Muscle layer of duodenum (tissue), 2 donors: ENCODE results near the gene OR6M1.

Experiments used
- H3K27ac ChIP-seq: one replicate; pipeline ENCODE4 v1.7.0; 2013; ENCODE audit warnings: mild to moderate bottlenecking, low read length
- H3K27me3 ChIP-seq: one replicate; pipeline ENCODE4 v1.7.0; 2013; ENCODE audit warnings: low read depth, mild to moderate bottlenecking, control low read depth, low read length
- H3K36me3 ChIP-seq, 2 donors: one replicate each; pipeline ENCODE4 v1.7.0; 2013; ENCODE audit warnings: low read length in 2 of 2, control low read depth in 1 of 2, mild to moderate bottlenecking in 1 of 2; ENCODE audit not compliant: insufficient read depth in 2 of 2, control insufficient read depth in 1 of 2
- H3K4me1 ChIP-seq, 2 donors: one replicate each; pipeline ENCODE4 v1.7.0; 2013; ENCODE audit warnings: low read length in 2 of 2, mild to moderate bottlenecking in 2 of 2, control low read depth in 1 of 2, moderate library complexity in 1 of 2; ENCODE audit not compliant: insufficient read depth in 2 of 2, control insufficient read depth in 1 of 2
- H3K4me3 ChIP-seq, 2 donors: one replicate each; pipeline ENCODE4 v1.7.0; 2013; ENCODE audit warnings: low read length in 2 of 2, low read depth in 1 of 2, mild to moderate bottlenecking in 1 of 2
- H3K9me3 ChIP-seq, 2 donors: one replicate each; pipeline ENCODE4 v1.7.0; 2013; ENCODE audit warnings: low read length in 2 of 2, control low read depth in 1 of 2, mild to moderate bottlenecking in 1 of 2; ENCODE audit not compliant: control insufficient read depth in 1 of 2
- donor health status: healthy.

The OR6M1 gene

DNA sequence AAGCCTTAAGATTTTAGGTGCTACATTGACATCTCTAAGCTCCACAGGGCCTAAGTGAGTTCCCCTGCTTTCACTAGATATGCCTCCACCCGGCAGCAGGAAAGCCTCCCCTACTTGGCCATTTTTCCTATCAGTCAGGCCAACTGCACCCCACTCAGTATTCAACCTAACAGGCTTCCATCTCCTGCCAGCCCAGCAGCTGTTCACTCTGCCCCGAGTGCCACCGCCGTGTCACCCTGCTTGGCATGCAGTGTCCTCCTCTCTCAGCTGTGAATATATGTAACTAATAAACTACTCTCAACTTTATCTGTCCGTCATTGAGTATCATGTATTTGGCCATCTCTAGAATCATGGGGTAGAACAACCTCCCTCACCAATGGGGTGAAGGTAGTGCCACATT, 9.0 kb upstream of the OR6M1 start:
- Histone ChIP-seq H3K4me3 (no peak overlapping the region), H3K27me3 (no peaks in the 10 kb centered on the region), H3K27ac (no peak overlapping the region), H3K9me3 (no peaks in the 10 kb centered on the region), H3K4me1 (no peaks in the 10 kb centered on the region), H3K36me3 (no peaks in the 10 kb centered on the region)

DNA sequence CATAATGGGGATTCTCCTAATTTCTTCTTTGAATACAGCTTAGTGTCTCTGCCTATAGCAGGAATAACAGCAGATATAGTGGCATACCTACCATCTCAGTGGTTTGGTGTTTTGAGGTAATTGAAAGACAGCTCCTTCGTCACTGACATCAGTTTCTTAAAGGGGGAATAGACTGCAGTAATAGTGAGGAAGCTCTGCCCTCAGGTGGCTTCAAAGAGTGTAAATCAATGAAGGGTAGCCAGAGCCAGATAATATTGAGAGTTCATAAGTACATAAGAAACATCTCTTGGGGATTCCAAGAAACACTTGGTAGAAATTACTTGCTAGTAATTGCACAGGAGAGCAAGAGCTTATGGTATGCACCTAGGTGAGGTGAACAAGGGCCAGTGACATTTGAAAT, 4.4 kb downstream of the OR6M1 start:
- Histone ChIP-seq H3K9me3 (no peaks in the 10 kb centered on the region), H3K4me1 (no peaks in the 10 kb centered on the region), H3K36me3 (no peaks in the 10 kb centered on the region), H3K27ac (no peak overlapping the region), H3K4me3 (no peak overlapping the region), H3K27me3 (no peaks in the 10 kb centered on the region)

DNA sequence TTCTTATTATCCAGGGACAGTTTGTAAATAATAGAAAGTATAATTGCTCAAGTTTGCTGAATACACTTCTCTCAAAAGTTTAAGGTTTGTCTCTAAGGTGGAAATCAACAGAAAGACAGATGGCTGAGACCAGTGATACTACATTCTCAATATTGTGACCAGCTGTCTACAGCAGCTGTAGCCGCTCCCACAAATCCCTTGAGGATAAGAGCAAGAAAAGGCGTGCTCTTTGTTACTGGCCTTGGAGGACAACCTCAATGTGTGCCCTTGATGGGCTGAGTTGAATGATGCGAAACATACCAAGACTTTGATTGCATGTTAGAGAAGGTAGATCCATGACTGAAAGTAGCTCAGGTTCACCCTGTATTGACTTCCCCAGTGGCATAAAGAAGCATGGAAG, 6.1 kb downstream of the OR6M1 start:
- Histone ChIP-seq H3K4me1 (no peaks in the 10 kb centered on the region), H3K27ac (no peak overlapping the region), H3K4me3 (no peak overlapping the region), H3K9me3 (no peaks in the 10 kb centered on the region), H3K27me3 (no peaks in the 10 kb centered on the region), H3K36me3 (no peaks in the 10 kb centered on the region)

DNA sequence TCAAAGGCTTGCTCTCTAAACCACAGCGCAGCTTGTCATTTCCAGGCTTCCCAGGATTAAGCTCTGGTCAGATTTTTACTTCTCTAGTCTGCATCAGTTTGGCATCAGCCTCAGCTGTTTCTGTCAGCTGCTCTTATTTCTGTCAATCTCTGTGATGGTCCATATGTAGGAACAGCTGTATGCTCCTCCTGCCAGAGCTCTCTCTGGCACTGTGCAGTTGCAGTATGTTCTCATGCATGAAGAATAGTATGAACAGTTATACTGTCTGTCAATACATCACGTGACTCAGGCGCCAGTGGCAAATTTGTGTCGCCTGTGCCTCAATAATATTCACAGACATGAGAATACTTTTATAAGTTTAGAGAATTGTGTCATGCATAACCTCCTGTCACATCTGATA, 6.7 kb downstream of the OR6M1 start:
- H3K27me3 ChIP-seq = no peaks in the 10 kb centered on the region
- no peaks in the 10 kb centered on the region for H3K9me3 ChIP-seq
- no peak overlapping the region for H3K27ac ChIP-seq
- H3K4me1 ChIP-seq = no peaks in the 10 kb centered on the region
- no peak overlapping the region for H3K4me3 ChIP-seq
- H3K36me3 ChIP-seq = no peaks in the 10 kb centered on the region

- Histone ChIP-seq H3K4me1 (no peaks in the 10 kb centered on the region), H3K27ac (no peak overlapping the region), H3K9me3 (no peaks in the 10 kb centered on the region), H3K4me3 (no peak overlapping the region), H3K27me3 (no peaks in the 10 kb centered on the region), H3K36me3 (no peaks in the 10 kb centered on the region)
Observed at GRCh38 chr11:123798513-123799252, 7.5 kb downstream of the OR6M1 start.

- H3K9me3 ChIP-seq = no peaks in the 10 kb centered on the region
- no peaks in the 10 kb centered on the region for H3K36me3 ChIP-seq
- no peak overlapping the region for H3K4me3 ChIP-seq
- no peaks in the 10 kb centered on the region for H3K27me3 ChIP-seq
- H3K27ac ChIP-seq = no peak overlapping the region
- H3K4me1 ChIP-seq = no peaks in the 10 kb centered on the region
Observed at GRCh38 chr11:123798079-123798478, 8.1 kb downstream of the OR6M1 start.

GRCh38 chr11:123797541-123797940, 8.6 kb downstream of the OR6M1 start:
- Histone ChIP-seq H3K36me3 (no peaks in the 10 kb centered on the region), H3K9me3 (no peaks in the 10 kb centered on the region), H3K27ac (no peak overlapping the region), H3K4me1 (no peaks in the 10 kb centered on the region), H3K27me3 (no peaks in the 10 kb centered on the region), H3K4me3 (no peak overlapping the region)

GRCh38 chr11:123797114-123797513, 9.0 kb downstream of the OR6M1 start:
- H3K4me1 ChIP-seq = no peaks in the 10 kb centered on the region
- H3K27ac ChIP-seq = no peak overlapping the region
- no peaks in the 10 kb centered on the region for H3K27me3 ChIP-seq
- H3K4me3 ChIP-seq = no peak overlapping the region
- H3K9me3 ChIP-seq = no peaks in the 10 kb centered on the region
- no peaks in the 10 kb centered on the region for H3K36me3 ChIP-seq

- Histone ChIP-seq H3K9me3 (no peaks in the 10 kb centered on the region), H3K27ac (no peak overlapping the region), H3K4me1 (no peaks in the 10 kb centered on the region), H3K27me3 (no peaks in the 10 kb centered on the region), H3K4me3 (no peak overlapping the region), H3K36me3 (no peaks in the 10 kb centered on the region)
Observed at GRCh38 chr11:123796226-123796625, 9.9 kb downstream of the OR6M1 start.

- H3K4me1 ChIP-seq = no peaks in the 10 kb centered on the region
- no peaks in the 10 kb centered on the region for H3K27me3 ChIP-seq
- H3K27ac ChIP-seq = no peak overlapping the region
Observed at GRCh38 chr11:123783536-123783935, 22.6 kb downstream of the OR6M1 start.

GRCh38 chr11:123778511-123778910, 27.6 kb downstream of the OR6M1 start:
- Histone ChIP-seq H3K4me3 (no peak overlapping the region), H3K27ac (no peak overlapping the region), H3K36me3 (no peaks in the 10 kb centered on the region), H3K4me1 (no peaks in the 10 kb centered on the region), H3K27me3 (no peaks in the 10 kb centered on the region), H3K9me3 (no peaks in the 10 kb centered on the region)

More at GRCh38 chr11:123783536-123783935, 22.6 kb downstream of the OR6M1 start:
- Histone ChIP-seq H3K36me3 (no peaks in the 10 kb centered on the region), H3K4me3 (no peak overlapping the region), H3K9me3 (no peaks in the 10 kb centered on the region)
